DOHH2 (cell line): ENCODE results near the gene CFAP300.

Experiments
- EZH2phosphoT487 ChIP-seq: fragments of 200-600 bp; sonication (generic); IDR thresholded peaks from 2 replicates; pipeline ENCODE4 v1.6.1; 2017; ENCODE audit warnings: borderline replicate concordance, mild to moderate bottlenecking, antibody characterized with exemption, low read length, moderate library complexity, mixed read lengths
- TF ChIP-seq, protein P1 (sequence below): fragments of 200-600 bp; sonication (generic); IDR thresholded peaks from one replicate; pipeline ENCODE4 v1.5.1; 2014; ENCODE audit warnings: antibody characterized with exemption, mild to moderate bottlenecking, low read depth, low read length; ENCODE audit not compliant: poor library complexity, severe bottlenecking

DNA sequence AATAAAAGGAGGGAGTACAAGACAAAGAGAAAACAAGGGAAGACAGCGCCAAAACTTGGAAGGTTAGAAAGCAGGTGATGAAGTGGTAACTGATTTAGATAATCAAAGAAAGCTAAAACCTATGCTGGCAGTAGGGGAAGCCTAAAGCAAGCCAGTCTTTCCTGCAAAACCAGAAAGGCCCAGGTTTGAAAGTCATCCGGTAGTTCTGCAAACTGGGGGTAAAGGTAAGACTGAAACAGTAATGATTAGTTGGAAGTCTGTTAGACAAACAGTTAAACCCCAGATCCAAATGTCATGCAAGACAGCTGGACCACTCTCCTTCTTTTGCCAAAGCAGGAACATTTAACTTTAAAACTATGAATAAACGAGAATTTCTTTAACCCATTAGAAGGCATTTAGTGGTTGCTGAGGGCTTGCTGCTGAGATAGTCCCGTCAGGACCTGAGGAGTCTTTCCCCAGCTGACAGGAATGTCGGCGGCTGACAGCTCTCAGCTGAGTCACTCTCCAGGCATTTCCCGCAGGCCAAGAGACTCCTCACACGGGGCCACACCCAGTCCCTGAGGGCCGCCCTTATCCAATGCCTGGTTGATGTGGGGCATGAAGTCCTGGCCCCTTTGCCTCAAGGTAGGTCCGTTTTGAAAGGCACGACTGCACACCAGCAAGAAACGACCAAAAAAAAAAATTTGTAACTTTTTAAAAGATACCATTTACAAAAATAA, 36.3 kb upstream of the CFAP300 start:
- TF ChIP-seq, protein P1, sequence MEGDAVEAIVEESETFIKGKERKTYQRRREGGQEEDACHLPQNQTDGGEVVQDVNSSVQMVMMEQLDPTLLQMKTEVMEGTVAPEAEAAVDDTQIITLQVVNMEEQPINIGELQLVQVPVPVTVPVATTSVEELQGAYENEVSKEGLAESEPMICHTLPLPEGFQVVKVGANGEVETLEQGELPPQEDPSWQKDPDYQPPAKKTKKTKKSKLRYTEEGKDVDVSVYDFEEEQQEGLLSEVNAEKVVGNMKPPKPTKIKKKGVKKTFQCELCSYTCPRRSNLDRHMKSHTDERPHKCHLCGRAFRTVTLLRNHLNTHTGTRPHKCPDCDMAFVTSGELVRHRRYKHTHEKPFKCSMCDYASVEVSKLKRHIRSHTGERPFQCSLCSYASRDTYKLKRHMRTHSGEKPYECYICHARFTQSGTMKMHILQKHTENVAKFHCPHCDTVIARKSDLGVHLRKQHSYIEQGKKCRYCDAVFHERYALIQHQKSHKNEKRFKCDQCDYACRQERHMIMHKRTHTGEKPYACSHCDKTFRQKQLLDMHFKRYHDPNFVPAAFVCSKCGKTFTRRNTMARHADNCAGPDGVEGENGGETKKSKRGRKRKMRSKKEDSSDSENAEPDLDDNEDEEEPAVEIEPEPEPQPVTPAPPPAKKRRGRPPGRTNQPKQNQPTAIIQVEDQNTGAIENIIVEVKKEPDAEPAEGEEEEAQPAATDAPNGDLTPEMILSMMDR, result no peak
- no peak for TF ChIP-seq EZH2phosphoT487
